Sigmoid colon (tissue), 7 donors: Measurements from ENCODE around the gene CCDC39. TPM values are rescaled to one million over a fixed set of nuclear protein-coding genes. Genes with fewer than 3 reads are reported as not detected.

Experiments used
- DNase-seq: peaks from one replicate; pipeline ENCODE4 v3.0.0-alpha.2; 2019
- H3K27ac ChIP-seq, 4 donors: fragments of 200-600 bp; sonication (generic); one replicate each; pipeline ENCODE4 v1.5.1; 2016 to 2019; ENCODE audit warnings: mild to moderate bottlenecking in 1 of 4
- H3K27me3 ChIP-seq, 3 donors: fragments of 200-600 bp; sonication (generic); one replicate each; pipeline ENCODE4 v1.5.1; 2019; ENCODE audit warnings: mild to moderate bottlenecking in 1 of 3
- H3K36me3 ChIP-seq, 4 donors: fragments of 200-600 bp; sonication (generic); one replicate each; pipeline ENCODE4 v1.5.1; 2016 to 2019
- H3K4me1 ChIP-seq, 4 donors: fragments of 200-600 bp; sonication (generic); one replicate each; pipeline ENCODE4 v1.5.1; 2017 to 2019
- H3K4me3 ChIP-seq, 4 donors: fragments of 200-600 bp; sonication (generic); one replicate each; pipeline ENCODE4 v1.5.1; 2017 to 2019; ENCODE audit warnings: mild to moderate bottlenecking in 2 of 4, moderate library complexity in 1 of 4
- H3K9me3 ChIP-seq, 4 donors: fragments of 200-600 bp in 3 of 4; sonication (generic) in 3 of 4; one replicate each; pipeline versions ENCODE4 v1.5.1 to v1.6.1; 2013 to 2019
- EP300 ChIP-seq, 4 donors: sonication (generic); formaldehyde crosslinking; IDR thresholded peaks; one replicate each; pipeline ENCODE4 v1.6.1; 2017; ENCODE audit warnings: antibody characterized with exemption in 4 of 4
- POLR2A ChIP-seq, 2 donors: fragments of 450-650 bp; IDR thresholded peaks; one replicate each; pipeline ENCODE4 v1.6.1; 2016; ENCODE audit warnings: antibody characterized with exemption in 2 of 2, mild to moderate bottlenecking in 2 of 2, moderate library complexity in 2 of 2
- POLR2AphosphoS5 ChIP-seq, 4 donors: sonication (generic); formaldehyde crosslinking; IDR thresholded peaks; one replicate each; pipeline ENCODE4 v1.6.1; 2017; ENCODE audit warnings: antibody characterized with exemption in 4 of 4
- WGBS, 2 donors: extraction: QIAGEN DNeasy Blood & Tissue Kit; methylation state at CpG; one replicate each; pipeline ENCODE4 v1.1.7; 2013; 5-methylcytosine and 5-hydroxymethylcytosine counted together
- intact Hi-C: fragments of 100-400 bp; cut with DNase I; formaldehyde crosslinking; loops from one replicate; pipeline ENCODE4 v1.15.1; 2023
- polyA plus RNA-seq, 3 donors: library from polyadenylated mRNA; stranded (reverse); fragments of 200-250 nt; gene quantifications; one replicate each; pipeline ENCODE4 v1.2.3, GENCODE V29; 2013
- small RNA-seq, 3 donors: library from RNA; depleted of rRNA; stranded (forward); fragments of <200 nt; gene quantifications; one replicate each; pipeline ENCODE3, GENCODE V24; 2016
- total RNA-seq, 4 donors: library from RNA; depleted of rRNA; stranded (reverse); fragments of >200 nt; gene quantifications; one replicate each; pipeline ENCODE4 v1.1.0, GENCODE V29; 2016
- TF ChIP-seq, protein P1 (sequence below), 4 experiments: fragments of 450-650 bp in 3 of 4; fragments of 200-600 bp in 1 of 4; IDR thresholded peaks; one replicate each; pipeline ENCODE4 v1.5.1; 2016 to 2019; ENCODE audit warnings: antibody characterized with exemption in 4 of 4, mild to moderate bottlenecking in 3 of 4, moderate library complexity in 2 of 4
- donor health status: healthy with polysubstance abuse.
- donor health status: Bipolar disorder and iron deficiency.
- donor health status: healthy.

The CCDC39 gene
- total and polyA plus RNA-seq, 7 donors = 0.01 to 1.1 (median 0.16) TPM; not detected in 4

DNA sequence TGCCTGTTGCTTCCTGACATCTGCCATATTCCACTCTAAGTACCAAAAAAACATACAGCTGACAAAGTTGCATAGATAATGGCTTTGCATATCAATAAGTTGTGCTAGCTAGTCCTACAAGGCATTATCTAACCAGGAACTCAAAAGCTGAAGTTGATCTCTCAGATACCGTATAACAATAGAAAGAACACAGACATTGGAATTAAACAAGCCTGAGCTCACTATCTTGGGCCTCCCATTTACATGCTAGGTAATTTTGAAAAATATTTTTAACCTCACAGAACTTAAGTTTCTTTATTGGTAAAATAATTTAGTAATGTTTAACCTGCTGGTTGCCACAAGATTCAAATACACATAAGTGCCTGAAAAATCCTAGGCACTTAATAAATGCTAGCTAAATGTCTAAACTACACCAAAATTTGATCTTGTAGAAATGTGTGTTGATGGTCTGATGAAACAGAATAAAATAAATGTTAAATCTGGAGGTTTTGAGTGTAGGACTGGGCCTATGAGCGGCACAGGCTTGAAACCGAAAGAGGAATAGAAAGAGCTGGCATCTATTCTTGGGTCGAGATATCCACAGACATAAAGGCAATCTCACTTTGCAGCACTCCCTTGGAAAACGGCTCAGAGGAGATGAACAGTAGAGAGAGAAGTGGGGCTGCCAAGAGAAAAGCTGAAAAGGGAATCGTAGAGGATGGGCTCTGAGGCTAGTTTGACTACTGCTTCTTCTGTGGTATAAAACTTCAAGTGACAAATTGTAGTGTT is 107.3 kb downstream of the CCDC39 start:
- no peak overlapping the region for H3K4me3 ChIP-seq
- H3K27me3 ChIP-seq = no peaks in the 10 kb centered on the region
- TF ChIP-seq POLR2AphosphoS5 (IDR thresholded peaks at IDR 0.05) = no peak
- no peak for TF ChIP-seq EP300 (IDR thresholded peaks at IDR 0.05)
- no peak for TF ChIP-seq POLR2A (IDR thresholded peaks at IDR 0.05)
- TF ChIP-seq, protein P1, sequence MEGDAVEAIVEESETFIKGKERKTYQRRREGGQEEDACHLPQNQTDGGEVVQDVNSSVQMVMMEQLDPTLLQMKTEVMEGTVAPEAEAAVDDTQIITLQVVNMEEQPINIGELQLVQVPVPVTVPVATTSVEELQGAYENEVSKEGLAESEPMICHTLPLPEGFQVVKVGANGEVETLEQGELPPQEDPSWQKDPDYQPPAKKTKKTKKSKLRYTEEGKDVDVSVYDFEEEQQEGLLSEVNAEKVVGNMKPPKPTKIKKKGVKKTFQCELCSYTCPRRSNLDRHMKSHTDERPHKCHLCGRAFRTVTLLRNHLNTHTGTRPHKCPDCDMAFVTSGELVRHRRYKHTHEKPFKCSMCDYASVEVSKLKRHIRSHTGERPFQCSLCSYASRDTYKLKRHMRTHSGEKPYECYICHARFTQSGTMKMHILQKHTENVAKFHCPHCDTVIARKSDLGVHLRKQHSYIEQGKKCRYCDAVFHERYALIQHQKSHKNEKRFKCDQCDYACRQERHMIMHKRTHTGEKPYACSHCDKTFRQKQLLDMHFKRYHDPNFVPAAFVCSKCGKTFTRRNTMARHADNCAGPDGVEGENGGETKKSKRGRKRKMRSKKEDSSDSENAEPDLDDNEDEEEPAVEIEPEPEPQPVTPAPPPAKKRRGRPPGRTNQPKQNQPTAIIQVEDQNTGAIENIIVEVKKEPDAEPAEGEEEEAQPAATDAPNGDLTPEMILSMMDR (IDR thresholded peaks at IDR 0.05) = no peak
- H3K27ac ChIP-seq = no peak overlapping the region
- no peaks in the 10 kb centered on the region for H3K9me3 ChIP-seq
- intact Hi-C loops = no loop called here
- DNase-seq = no peak
- H3K36me3 ChIP-seq = no peaks in the 10 kb centered on the region
- H3K4me1 ChIP-seq = no peaks in the 10 kb centered on the region
- WGBS, 2 donors = 76 to 79% methylated on average over 6 of the region's 6 CpGs

DNA sequence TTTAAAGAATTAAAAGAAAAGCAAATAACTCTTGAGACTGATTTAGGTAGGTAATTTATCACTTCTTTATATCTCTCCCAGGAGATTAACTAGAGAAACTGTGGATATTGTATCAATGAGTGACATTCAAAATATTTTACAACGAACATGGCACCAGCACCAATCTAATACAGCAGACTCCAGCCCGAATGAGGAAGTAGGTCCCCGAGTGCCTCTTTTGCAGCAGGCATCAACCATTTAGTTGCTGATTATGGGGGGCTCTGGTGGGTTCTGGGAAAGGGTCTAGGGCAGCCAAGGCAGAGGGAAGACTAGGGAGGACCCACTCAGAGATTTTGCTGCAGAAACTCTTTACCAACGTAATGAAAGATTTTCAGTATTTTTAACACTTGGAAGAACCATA is 109.1 kb downstream of the CCDC39 start:
- H3K4me1 ChIP-seq = no peaks in the 10 kb centered on the region
- no peaks in the 10 kb centered on the region for H3K9me3 ChIP-seq
- DNase-seq = no peak
- H3K27ac ChIP-seq = no peak overlapping the region
- 72 to 77% methylated on average over 4 of the region's 4 CpGs for WGBS, 2 donors
- TF ChIP-seq POLR2AphosphoS5 (IDR thresholded peaks at IDR 0.05) (no peak), EP300 (IDR thresholded peaks at IDR 0.05) (no peak), POLR2A (IDR thresholded peaks at IDR 0.05) (no peak)
- TF ChIP-seq, protein P1 (IDR thresholded peaks at IDR 0.05) = no peak
- no peak overlapping the region for H3K4me3 ChIP-seq
- no peaks in the 10 kb centered on the region for H3K36me3 ChIP-seq
- H3K27me3 ChIP-seq = no peaks in the 10 kb centered on the region
- intact Hi-C loops = no loop called here

DNA sequence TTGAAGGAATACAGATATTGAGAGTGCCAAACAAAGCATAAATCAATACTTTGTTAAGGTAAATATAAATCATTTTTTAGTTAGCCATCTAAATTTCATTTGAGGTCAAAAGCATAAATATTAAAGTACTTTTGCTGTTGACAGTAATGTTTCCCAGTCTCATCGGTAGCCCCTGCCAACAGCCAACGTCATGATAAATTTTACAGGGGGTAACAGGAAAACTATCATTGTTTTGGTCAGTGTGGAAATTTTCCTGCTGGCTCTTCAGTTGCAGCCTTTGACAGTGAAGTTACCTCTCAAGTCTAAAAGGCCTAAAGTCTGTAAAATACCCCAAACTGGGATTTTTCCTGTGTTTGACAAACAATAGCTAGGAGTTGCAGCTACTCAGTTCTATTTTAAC is 114.6 kb downstream of the CCDC39 start:
- no peak overlapping the region for H3K4me3 ChIP-seq
- no peaks in the 10 kb centered on the region for H3K4me1 ChIP-seq
- H3K27ac ChIP-seq = no peak overlapping the region
- H3K36me3 ChIP-seq = no peaks in the 10 kb centered on the region
- intact Hi-C loops = no loop called here
- H3K9me3 ChIP-seq = peaks cover 0 to 4% (median 0%) of the 10 kb centered on the region in 4 donors
- no peak for DNase-seq
- WGBS, 2 donors = 65 to 83% methylated on average over 2 of the region's 2 CpGs
- no peaks in the 10 kb centered on the region for H3K27me3 ChIP-seq
- TF ChIP-seq, protein P1 (IDR thresholded peaks at IDR 0.05) = no peak
- TF ChIP-seq EP300 (IDR thresholded peaks at IDR 0.05) = no peak
- TF ChIP-seq POLR2A (IDR thresholded peaks at IDR 0.05) = no peak
- no peak for TF ChIP-seq POLR2AphosphoS5 (IDR thresholded peaks at IDR 0.05)

Small RNAs within 50 kb of the gene (small RNA-seq; reads per million reads assigned to genes)
- gene AC068298.1 (0 reads per million in 3 donors), gene RNU6-486P (0 reads per million in 3 donors)

Other genes with a start within 250 kb of the CCDC39 start
- gene TTC14, start 77.3 kb downstream of the CCDC39 start, total RNA-seq = 10 to 100 TPM; 29.3 to 66.2 (median 47.0) TPM
- 10 to 100 TPM in 1 of 3 donors, 1 to 10 TPM in 2; 1.2 to 13.4 (median 3.0) TPM for gene TTC14, start 77.3 kb downstream of the CCDC39 start, polyA plus RNA-seq
- gene FXR1, start 233.2 kb upstream of the CCDC39 start, total RNA-seq = 100 to 1,000 TPM; 126 to 217 (median 151) TPM
- 10 to 100 TPM; 30.1 to 57.1 (median 50.5) TPM for gene FXR1, start 233.2 kb upstream of the CCDC39 start, polyA plus RNA-seq